K562 (cell line): ENCODE data around the gene ABHD13.

ENCODE experiments used
- KAT7 ChIP-seq: sonication (generic); formaldehyde crosslinking; IDR thresholded peaks from 2 replicates; pipeline ENCODE4 v1.8.0; 2022; ENCODE audit warnings: missing genetic modification reagents, mild to moderate bottlenecking, borderline replicate concordance
- KLF13 ChIP-seq: fragments of 450-650 bp; IDR thresholded peaks from 2 replicates; pipeline ENCODE4 v1.6.1; 2016; ENCODE audit warnings: missing genetic modification characterization, low read depth, mild to moderate bottlenecking, missing compliant biosample characterization, moderate library complexity, borderline replicate concordance
- TF ChIP-seq, protein P1 (sequence below): sonication (generic); formaldehyde crosslinking; IDR thresholded peaks from 2 replicates; pipeline ENCODE4 v1.8.1; 2023; ENCODE audit warnings: mild to moderate bottlenecking, missing genetic modification reagents

DNA sequence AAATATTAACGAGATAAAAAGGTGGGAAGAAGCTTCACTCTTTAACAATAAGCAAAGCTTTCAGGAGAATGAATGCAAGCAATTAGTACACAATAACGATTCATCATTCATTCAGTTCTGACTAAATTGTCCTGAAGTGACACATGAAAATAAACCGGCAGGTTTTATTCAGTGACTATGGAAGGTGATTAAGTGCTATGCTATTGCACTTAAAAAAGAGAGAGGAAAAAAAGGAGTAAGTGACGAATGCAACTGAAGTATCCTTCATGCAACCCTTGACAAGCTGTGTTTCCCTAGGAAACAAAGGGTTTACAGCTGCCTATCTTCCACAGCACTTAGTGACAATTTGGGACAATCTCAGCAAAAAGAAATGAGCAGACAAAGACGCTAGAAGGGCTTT, 4.2 kb upstream of the ABHD13 start:
- TF ChIP-seq KLF13, result no peak
- TF ChIP-seq, protein P1, sequence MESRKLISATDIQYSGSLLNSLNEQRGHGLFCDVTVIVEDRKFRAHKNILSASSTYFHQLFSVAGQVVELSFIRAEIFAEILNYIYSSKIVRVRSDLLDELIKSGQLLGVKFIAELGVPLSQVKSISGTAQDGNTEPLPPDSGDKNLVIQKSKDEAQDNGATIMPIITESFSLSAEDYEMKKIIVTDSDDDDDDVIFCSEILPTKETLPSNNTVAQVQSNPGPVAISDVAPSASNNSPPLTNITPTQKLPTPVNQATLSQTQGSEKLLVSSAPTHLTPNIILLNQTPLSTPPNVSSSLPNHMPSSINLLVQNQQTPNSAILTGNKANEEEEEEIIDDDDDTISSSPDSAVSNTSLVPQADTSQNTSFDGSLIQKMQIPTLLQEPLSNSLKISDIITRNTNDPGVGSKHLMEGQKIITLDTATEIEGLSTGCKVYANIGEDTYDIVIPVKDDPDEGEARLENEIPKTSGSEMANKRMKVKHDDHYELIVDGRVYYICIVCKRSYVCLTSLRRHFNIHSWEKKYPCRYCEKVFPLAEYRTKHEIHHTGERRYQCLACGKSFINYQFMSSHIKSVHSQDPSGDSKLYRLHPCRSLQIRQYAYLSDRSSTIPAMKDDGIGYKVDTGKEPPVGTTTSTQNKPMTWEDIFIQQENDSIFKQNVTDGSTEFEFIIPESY (CRISPR knock-in tag), result no peak
- no peak for TF ChIP-seq KAT7 (CRISPR knock-in tag)
